HG03520 (cell line): Measurements from ENCODE around the gene CTAGE1.

ENCODE experiments used
- ATAC-seq: cut with Tn5 transposase; IDR thresholded peaks from one replicate; pipeline ENCODE4 v1.9.1; 2021; ENCODE audit warnings: mild to moderate bottlenecking, moderate library complexity; ENCODE audit not compliant: unreplicated experiment

Gene CTAGE1

GRCh38 chr18:22436136-22436535 lies 18.4 kb upstream of the CTAGE1 start:
- ATAC-seq = no peak

- no peak for ATAC-seq
Measured at GRCh38 chr18:22434973-22435608, 17.4 kb upstream of the CTAGE1 start.

DNA sequence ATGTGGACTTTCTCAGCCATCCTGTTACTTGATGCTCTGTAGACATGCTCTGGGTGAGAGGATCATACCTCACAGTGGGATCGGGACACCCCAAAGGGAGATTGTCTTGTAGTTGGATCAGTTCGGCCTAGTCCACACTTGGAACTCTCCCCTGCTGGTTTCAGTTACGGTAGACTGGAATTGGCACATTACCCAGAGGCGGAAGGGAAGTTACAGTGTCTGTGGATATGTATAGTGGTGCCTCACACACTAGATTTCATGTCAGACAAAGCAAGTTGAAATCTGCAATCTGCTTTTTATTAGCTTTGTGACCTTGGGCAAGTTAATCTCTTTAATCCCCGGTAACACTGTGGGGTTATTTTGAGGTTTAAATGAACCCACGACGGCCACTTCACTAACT lies 16.2 kb upstream of the CTAGE1 start:
- ATAC-seq = no peak

DNA sequence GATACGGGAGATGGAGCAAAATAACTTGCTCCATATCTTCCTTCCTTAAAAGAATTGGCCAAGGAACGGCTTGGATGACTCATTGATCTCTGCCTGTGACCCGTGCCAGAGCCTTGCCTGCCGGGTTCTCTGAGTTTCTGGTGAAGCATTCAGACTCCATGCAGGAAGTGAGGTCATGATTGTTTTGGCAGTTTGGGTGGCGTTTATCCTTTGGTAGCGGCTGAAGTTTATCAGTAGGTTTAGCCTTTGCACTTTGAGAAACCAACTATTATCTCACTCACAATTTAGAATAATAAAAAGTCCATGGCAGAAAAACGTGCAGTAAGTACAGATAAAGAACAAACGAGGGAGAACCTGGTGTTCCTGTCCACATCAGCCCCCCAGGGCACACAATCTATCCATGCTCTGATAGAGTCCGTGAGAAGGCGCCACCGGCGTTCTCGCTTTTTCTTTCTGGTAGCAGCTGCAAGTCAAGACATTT lies 15.0 kb upstream of the CTAGE1 start:
- no peak for ATAC-seq

GRCh38 chr18:22429564-22429963 lies 11.8 kb upstream of the CTAGE1 start:
- ATAC-seq = no peak

DNA sequence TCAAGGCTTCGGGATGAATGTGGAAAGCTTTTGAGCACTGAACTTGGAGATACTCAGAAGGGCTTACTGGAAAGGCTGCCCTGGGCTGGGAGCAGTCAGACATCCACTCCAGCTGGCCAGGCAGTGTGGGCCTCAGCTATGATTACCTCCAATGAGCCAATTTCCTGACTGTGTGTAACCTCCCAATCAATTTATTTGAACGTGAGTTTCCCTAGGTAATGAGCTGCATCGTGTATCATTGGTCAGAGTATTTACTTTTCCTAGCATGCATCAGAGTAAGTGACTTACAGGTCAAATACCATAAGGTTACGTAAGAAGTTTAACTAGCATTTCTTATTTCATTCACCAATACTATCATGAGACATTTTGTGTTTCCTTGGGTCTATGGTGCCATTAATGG lies 11.0 kb upstream of the CTAGE1 start:
- no peak for ATAC-seq

DNA sequence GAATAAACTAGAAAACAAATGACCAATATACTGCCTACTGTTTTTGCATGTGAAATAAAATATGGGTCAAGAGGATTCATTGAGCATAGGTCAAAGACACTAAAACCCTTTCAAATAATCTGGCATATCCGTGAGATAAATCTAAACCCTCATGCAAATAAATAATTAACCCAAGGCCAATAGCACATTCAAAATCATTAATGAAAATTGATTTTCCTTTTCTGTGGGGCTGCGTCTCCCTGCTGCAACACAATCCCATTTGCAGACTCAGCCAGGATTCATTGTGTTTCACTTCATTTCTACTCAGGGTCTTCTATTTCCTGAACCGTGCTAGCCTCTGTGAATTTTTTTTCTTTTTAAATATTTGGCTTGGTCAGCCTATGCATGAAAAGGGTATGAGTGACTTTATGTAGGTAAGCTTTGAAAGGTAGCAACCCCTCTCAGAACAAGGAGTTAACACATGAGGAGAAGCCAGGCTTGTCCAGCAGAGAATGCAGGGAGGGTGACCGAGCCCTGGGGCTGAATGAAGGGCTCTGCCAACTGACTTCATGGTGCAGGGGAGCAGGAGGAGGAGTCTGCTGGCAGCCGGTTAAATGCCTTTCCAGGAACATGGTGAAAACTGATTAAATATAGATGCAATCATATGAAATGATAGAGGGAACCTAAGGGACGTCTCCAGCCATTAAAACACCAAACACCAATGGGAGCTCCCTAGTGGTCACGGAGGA lies 10.3 kb upstream of the CTAGE1 start:
- no peak for ATAC-seq

DNA sequence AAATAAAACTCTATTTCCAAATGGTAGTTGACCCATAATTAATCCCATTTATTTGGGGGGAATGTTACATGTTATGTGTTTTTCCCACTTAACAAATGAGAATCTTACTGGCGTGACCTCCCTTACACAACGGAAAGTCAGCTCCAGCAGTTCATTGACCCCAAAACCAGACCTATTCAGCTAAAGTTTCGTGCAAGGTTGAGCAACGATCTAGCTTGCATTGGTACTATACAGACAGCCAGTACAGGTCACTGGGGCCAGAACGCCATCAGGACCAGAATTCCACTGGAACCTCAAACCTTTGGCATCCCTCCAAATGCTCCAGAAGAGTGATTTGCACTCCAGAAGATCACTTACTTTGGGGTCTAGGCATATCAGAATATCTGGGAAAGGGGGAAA lies 6.8 kb upstream of the CTAGE1 start:
- no peak for ATAC-seq

DNA sequence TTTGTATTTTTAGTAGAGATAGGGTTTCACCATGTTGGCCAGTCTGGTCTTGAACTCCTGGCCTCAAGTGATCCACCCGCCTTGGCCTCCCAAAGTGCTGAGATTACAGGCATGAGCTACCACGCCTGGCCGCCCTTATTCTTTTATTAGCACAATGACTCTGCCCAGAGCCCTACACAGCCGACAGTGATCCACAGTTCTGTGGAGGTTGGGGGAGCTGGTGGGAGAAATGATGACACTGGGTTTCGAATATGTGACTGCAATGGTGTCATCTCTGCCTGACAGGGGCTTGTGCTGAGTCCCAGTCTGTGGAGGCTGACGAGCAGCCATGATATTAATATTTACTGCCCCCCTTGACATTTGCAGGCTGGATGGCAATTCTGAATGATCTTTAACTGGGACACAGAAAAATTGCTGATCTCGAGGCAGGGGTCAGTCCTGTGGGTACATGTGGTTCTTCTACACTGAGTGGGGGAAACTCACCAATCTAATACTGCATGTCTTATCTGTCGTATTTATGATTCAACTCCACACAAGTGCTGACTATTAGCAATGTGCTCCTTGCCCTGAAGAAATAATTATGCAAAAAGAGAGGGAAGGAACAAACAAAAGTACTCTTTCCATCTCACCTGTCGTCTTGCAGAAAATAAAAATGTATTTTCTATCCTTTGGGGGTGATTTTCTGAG lies 6.3 kb upstream of the CTAGE1 start:
- no peak for ATAC-seq

GRCh38 chr18:22422909-22423548 lies 5.3 kb upstream of the CTAGE1 start:
- no peak for ATAC-seq

DNA sequence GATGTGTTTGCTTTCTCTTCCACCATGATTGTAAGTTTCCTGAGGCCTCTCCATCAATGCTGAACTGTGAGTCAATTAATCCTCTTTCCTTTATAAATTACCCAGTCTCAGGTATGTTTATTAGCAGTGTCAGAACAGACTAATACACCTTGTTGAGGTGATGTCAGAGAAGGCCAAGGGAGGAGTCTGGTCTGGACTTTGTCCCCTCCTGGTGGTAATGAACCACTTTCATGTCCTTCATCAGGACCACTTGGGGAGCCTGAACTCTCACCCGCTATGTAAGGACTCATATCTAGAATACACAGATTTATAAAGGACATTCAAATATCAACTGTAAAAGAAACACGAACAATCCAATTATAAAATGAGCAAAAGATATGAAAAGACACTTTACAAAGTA lies 2.9 kb upstream of the CTAGE1 start:
- no peak for ATAC-seq

GRCh38 chr18:22412176-22412911 lies 5.4 kb downstream of the CTAGE1 start:
- no peak for ATAC-seq

- no peak for ATAC-seq
Measured at GRCh38 chr18:22411446-22411845, 6.3 kb downstream of the CTAGE1 start.

DNA sequence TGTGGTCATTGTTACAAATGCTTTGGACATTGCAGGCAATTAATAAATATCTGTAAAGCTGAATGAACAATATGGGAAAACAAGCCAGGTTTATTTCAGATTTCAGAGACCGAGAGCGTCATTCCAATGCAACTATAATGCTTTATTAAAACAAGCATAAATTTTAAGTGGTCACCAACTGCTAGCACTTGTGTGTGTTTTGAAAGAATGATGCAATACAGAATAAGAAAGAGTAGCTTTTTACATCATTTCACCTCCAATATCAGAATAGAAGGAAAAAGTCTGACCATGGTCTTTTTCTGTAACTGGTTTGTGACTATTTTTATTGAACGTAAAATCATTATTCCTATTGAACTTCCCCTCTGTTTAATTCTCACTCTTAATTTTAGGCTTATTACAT lies 7.6 kb downstream of the CTAGE1 start:
- no peak for ATAC-seq

- no peak for ATAC-seq
Measured at GRCh38 chr18:22409445-22409844, 8.3 kb downstream of the CTAGE1 start.

- ATAC-seq = no peak
Measured at GRCh38 chr18:22408059-22408458, 9.7 kb downstream of the CTAGE1 start.

DNA sequence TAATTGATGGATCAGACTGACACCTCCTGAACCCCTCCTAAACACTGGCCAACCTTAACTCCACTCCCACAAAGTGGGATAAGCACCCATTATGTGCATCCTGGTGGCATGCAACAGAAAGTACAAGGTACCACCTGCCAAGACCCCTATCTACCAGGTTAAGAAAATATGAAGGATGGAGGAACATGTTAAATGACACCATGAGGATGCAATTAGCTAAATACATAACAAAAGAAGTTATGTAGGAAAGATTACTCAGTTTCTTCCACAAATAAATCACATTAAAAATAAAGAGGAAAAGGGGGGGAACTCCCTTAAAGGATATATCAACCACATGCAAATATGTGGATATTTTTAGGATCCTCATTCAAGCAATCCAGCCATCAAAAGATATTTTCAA lies 12.6 kb downstream of the CTAGE1 start:
- no peak for ATAC-seq

- ATAC-seq = no peak
Measured at GRCh38 chr18:22403950-22404349, 13.8 kb downstream of the CTAGE1 start.

GRCh38 chr18:22399949-22400348 lies 17.8 kb downstream of the CTAGE1 start:
- no peak for ATAC-seq

DNA sequence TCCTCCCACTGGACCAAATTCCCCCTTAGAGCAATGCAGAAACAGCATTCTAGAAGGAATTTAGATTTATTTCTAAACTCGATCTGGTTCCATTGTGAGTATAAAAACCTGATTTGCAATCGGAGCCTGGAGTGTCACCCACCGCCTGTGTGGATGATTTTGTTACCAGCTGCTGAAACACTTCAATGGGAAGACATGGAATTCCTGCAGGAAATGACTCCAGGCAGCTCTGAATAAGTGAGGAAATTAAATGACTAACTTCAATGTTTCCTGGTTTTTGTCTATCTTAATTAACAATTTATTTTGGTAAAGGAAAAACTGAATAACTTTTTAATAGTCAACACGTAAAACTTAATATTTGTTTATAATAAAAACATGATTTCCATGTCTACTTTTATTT lies 19.3 kb downstream of the CTAGE1 start:
- ATAC-seq = no peak

DNA sequence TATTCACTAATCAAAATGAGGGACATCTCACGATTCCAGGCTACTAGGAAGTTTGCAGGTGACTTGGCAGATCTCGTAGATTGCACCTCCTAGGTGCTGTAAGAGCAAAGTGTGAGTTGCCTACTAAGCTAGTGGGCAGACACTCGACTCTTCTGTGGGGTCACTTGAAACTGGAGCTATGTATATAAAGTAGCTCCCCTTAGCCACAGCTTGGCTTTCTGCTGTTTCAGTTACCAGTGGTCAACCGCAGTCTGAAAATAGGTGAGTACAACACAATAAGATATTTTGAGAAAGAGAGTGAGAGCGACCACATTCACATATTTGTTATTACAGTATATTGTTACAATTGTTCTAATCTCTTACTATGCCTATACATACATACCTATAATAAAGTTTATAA lies 23.3 kb downstream of the CTAGE1 start:
- no peak for ATAC-seq
